DOHH2 (cell line): ENCODE measurements around the gene DPP10.
"Not testable (repeated sequence)": the region's sequence is repeated elsewhere in the genome, so short reads cannot be mapped to it uniquely, and the experiment has no call there.

Experiments
- H3F3A ChIP-seq: fragments of 200-600 bp; sonication (generic), shearing (Covaris generic); 2 replicates; pipeline ENCODE4 v1.6.0; 2016; ENCODE audit warnings: antibody characterized with exemption, mild to moderate bottlenecking; ENCODE audit not compliant: control insufficient read depth, insufficient read depth
- H3K27ac ChIP-seq: fragments of 200-600 bp; sonication (generic); 2 replicates; pipeline ENCODE4 v1.5.1; 2014; ENCODE audit warnings: low read depth, mild to moderate bottlenecking, low read length, moderate library complexity
- H3K27me3 ChIP-seq: fragments of 200-600 bp; sonication (generic); 2 replicates; pipeline ENCODE4 v1.6.1; 2014; ENCODE audit warnings: mild to moderate bottlenecking, low read length, mixed read lengths; ENCODE audit not compliant: control insufficient read depth
- H3K36me3 ChIP-seq: fragments of 200-600 bp; sonication (generic); 2 replicates; pipeline ENCODE4 v1.6.1; 2014; ENCODE audit warnings: mild to moderate bottlenecking, low read length, moderate library complexity, mixed read lengths; ENCODE audit not compliant: control insufficient read depth
- H3K4me1 ChIP-seq: fragments of 200-600 bp; sonication (generic); 2 replicates; pipeline ENCODE4 v1.6.1; 2014; ENCODE audit warnings: mild to moderate bottlenecking, low read length, mixed read lengths; ENCODE audit not compliant: control insufficient read depth
- H3K4me2 ChIP-seq: fragments of 200-600 bp; sonication (generic); 2 replicates; pipeline ENCODE4 v1.6.0; 2014; ENCODE audit warnings: mild to moderate bottlenecking, low read length, moderate library complexity
- H3K4me3 ChIP-seq: fragments of 200-600 bp; sonication (generic); 2 replicates; pipeline ENCODE4 v1.5.1; 2014; ENCODE audit warnings: mild to moderate bottlenecking, low read length, mixed read lengths
- H3K79me2 ChIP-seq: fragments of 200-600 bp; sonication (generic); 2 replicates; pipeline ENCODE4 v1.6.1; 2014; ENCODE audit warnings: mild to moderate bottlenecking, low read length, mixed read lengths; ENCODE audit not compliant: control insufficient read depth
- H3K9me2 ChIP-seq: fragments of 200-600 bp; sonication (generic); replicated peaks from 2 replicates; pipeline ENCODE4 v1.6.1; 2014; ENCODE audit warnings: mild to moderate bottlenecking, low read length, mixed read lengths; ENCODE audit not compliant: control insufficient read depth
- H3K9me3 ChIP-seq: fragments of 200-600 bp; sonication (generic); 2 replicates; pipeline ENCODE4 v1.6.1; 2014; ENCODE audit warnings: antibody characterized with exemption, low read length, mixed read lengths; ENCODE audit not compliant: control insufficient read depth, insufficient read depth
- H4K20me1 ChIP-seq: fragments of 200-600 bp; sonication (generic); 2 replicates; pipeline ENCODE4 v1.6.0; 2014; ENCODE audit warnings: low read depth, mild to moderate bottlenecking, antibody characterized with exemption, low read length, moderate library complexity; ENCODE audit not compliant: control insufficient read depth, insufficient read depth
- CTCF ChIP-seq: fragments of 200-600 bp; sonication (generic); IDR thresholded peaks from one replicate; pipeline ENCODE4 v1.5.1; 2014; ENCODE audit warnings: antibody characterized with exemption, mild to moderate bottlenecking, low read depth, low read length; ENCODE audit not compliant: poor library complexity, severe bottlenecking
- EZH2phosphoT487 ChIP-seq: fragments of 200-600 bp; sonication (generic); IDR thresholded peaks from 2 replicates; pipeline ENCODE4 v1.6.1; 2017; ENCODE audit warnings: borderline replicate concordance, mild to moderate bottlenecking, antibody characterized with exemption, low read length, moderate library complexity, mixed read lengths

The DPP10 gene

GRCh38 chr2:114962532-114962931, 520.1 kb downstream of the DPP10 start:
- Histone ChIP-seq H3K27me3 (no peaks in the 10 kb centered on the region), H3K4me1 (no peaks in the 10 kb centered on the region), H3K79me2 (no peaks in the 10 kb centered on the region), H4K20me1 (no peaks in the 10 kb centered on the region), H3K9me2 (no peaks in the 10 kb centered on the region), H3K9me3 (no peaks in the 10 kb centered on the region), H3K4me2 (no peak overlapping the region), H3K27ac (no peak overlapping the region), H3K4me3 (no peak overlapping the region), H3F3A (no peaks in the 10 kb centered on the region), H3K36me3 (no peaks in the 10 kb centered on the region)
- TF ChIP-seq EZH2phosphoT487: no peak
- no peak for TF ChIP-seq CTCF

- Histone ChIP-seq H4K20me1 (no peaks in the 10 kb centered on the region), H3K4me2 (no peak overlapping the region), H3K79me2 (no peaks in the 10 kb centered on the region), H3K36me3 (no peaks in the 10 kb centered on the region), H3K4me1 (no peaks in the 10 kb centered on the region), H3K27me3 (no peaks in the 10 kb centered on the region), H3K4me3 (no peak overlapping the region), H3K9me3 (no peaks in the 10 kb centered on the region), H3F3A (no peaks in the 10 kb centered on the region), H3K9me2 (no peaks in the 10 kb centered on the region), H3K27ac (no peak overlapping the region)
- TF ChIP-seq CTCF (no peak), EZH2phosphoT487 (no peak)
These were observed 526.4 kb downstream of the DPP10 start for GRCh38 chr2:114968748-114969400.

- H3K27me3 ChIP-seq, H3K79me2 ChIP-seq, H3K36me3 ChIP-seq, H3K4me2 ChIP-seq, H3K9me2 ChIP-seq, H3K4me3 ChIP-seq, H3K9me3 ChIP-seq, H3F3A ChIP-seq, H4K20me1 ChIP-seq, H3K4me1 ChIP-seq, H3K27ac ChIP-seq: not testable (repeated sequence)
These were observed 561.9 kb downstream of the DPP10 start for GRCh38 chr2:115004321-115004720.

- H3K27me3 ChIP-seq: no peaks in the 10 kb centered on the region
These were observed 569.3 kb downstream of the DPP10 start for GRCh38 chr2:115011721-115012120.

GRCh38 chr2:115022013-115022412, 579.6 kb downstream of the DPP10 start:
- not testable (repeated sequence) for H3K9me3 ChIP-seq, H4K20me1 ChIP-seq, H3K4me2 ChIP-seq, H3K27ac ChIP-seq, H3K79me2 ChIP-seq, H3K9me2 ChIP-seq, H3K36me3 ChIP-seq, H3K4me1 ChIP-seq, H3K4me3 ChIP-seq, H3F3A ChIP-seq, H3K27me3 ChIP-seq

More at GRCh38 chr2:115011721-115012120, 569.3 kb downstream of the DPP10 start:
- no peaks in the 10 kb centered on the region for H3F3A ChIP-seq
- no peaks in the 10 kb centered on the region for H3K4me1 ChIP-seq
- no peaks in the 10 kb centered on the region for H3K9me2 ChIP-seq
- H4K20me1 ChIP-seq: no peaks in the 10 kb centered on the region
- no peak overlapping the region for H3K4me3 ChIP-seq
- no peaks in the 10 kb centered on the region for H3K79me2 ChIP-seq
- H3K9me3 ChIP-seq: no peaks in the 10 kb centered on the region
- H3K27ac ChIP-seq: no peak overlapping the region
- no peaks in the 10 kb centered on the region for H3K36me3 ChIP-seq
- no peak overlapping the region for H3K4me2 ChIP-seq
- TF ChIP-seq EZH2phosphoT487 (no peak), CTCF (no peak)
